Brain microvascular endothelial cell (primary cell): ENCODE data around the gene CCNT1.
A peak's percentile ranks its signal among the peaks of the same experiment; 100 is the strongest.
"Not testable (repeated sequence)": the region's sequence is repeated elsewhere in the genome, so short reads cannot be mapped to it uniquely, and the experiment has no call there.

ENCODE experiments used
- DNase-seq: peaks from one replicate; pipeline ENCODE4 v3.0.0-alpha.2; 2020
- H3K27ac ChIP-seq: fragments of 250-450 bp; sonication (Bioruptor Pico); 2 replicates; pipeline ENCODE4 v1.5.1; 2020; ENCODE audit warnings: mild to moderate bottlenecking, moderate library complexity
- H3K27me3 ChIP-seq: fragments of 250-450 bp; sonication (Bioruptor Pico); replicated peaks from 2 replicates; pipeline ENCODE4 v1.5.1; 2020; ENCODE audit warnings: mild to moderate bottlenecking
- H3K36me3 ChIP-seq: fragments of 250-450 bp; sonication (Bioruptor Pico); replicated peaks from 2 replicates; pipeline ENCODE4 v1.5.1; 2020; ENCODE audit warnings: mild to moderate bottlenecking
- H3K4me3 ChIP-seq: 2 replicates; pipeline ENCODE4 v1.5.1; 2011; ENCODE audit warnings: low read depth, mild to moderate bottlenecking, control low read depth, low read length, moderate library complexity
- in situ Hi-C: cut with HindIII; loops from 2 replicates; pipeline ENCODE4 v1.10.0; 2017; ENCODE audit warnings: low sequenced_read_pairs, low pct_ligation_motif_present
- TF ChIP-seq, protein P1 (sequence below): IDR thresholded peaks from 2 replicates; pipeline ENCODE4 v1.5.1; 2011; ENCODE audit warnings: low read depth, mild to moderate bottlenecking, moderate library complexity, low read length, control low read depth, inconsistent platforms; ENCODE audit errors: missing control alignments

Gene CCNT1

DNA sequence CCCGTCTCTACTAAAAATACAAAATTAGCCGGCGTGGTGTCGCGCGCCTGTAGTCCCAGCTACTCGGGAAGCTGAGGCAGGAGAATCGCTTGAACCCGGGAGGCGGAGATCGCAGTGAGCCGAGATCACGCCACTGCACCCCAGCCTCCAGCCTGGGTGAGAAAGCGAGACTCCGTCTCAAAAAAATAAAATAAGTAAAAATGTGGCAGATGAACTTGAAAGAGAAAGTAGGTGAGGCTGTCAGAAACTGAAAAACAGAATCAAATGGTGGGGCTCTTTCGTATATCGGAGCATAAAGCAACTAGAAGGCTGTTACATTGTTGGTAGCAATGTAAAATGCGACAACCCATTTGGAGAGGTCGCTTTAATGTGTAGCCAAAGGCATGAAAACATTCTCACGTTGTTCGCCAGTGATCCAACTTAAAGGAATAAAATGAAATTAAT lies 767 bp upstream of the CCNT1 start:
- Histone ChIP-seq H3K27ac (peak overlapping the region; percentile 72), H3K27me3 (no peaks in the 10 kb centered on the region), H3K36me3 (peaks cover 6% of the 10 kb centered on the region), H3K4me3 (peak overlapping the region; percentile 92)
- TF ChIP-seq, protein P1, sequence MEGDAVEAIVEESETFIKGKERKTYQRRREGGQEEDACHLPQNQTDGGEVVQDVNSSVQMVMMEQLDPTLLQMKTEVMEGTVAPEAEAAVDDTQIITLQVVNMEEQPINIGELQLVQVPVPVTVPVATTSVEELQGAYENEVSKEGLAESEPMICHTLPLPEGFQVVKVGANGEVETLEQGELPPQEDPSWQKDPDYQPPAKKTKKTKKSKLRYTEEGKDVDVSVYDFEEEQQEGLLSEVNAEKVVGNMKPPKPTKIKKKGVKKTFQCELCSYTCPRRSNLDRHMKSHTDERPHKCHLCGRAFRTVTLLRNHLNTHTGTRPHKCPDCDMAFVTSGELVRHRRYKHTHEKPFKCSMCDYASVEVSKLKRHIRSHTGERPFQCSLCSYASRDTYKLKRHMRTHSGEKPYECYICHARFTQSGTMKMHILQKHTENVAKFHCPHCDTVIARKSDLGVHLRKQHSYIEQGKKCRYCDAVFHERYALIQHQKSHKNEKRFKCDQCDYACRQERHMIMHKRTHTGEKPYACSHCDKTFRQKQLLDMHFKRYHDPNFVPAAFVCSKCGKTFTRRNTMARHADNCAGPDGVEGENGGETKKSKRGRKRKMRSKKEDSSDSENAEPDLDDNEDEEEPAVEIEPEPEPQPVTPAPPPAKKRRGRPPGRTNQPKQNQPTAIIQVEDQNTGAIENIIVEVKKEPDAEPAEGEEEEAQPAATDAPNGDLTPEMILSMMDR, result no peak
- DNase-seq, result no peak
- in situ Hi-C loops, result no loop called here

DNA sequence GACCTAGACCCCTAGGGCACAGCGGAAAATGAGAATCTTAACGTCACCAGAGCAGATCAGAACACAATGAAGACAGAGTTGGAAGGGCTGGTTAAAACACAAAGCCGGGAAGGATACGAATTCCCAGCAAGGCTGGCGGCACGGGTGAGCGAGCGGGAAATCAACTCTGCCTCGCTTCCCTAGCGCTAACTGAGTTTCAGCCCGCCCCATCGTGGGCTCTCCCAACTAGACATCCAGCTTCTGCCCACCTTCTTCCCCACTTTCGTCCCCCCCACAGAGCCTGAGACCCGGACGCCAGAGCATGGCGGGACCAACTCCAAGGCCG lies 377 bp downstream of the CCNT1 start:
- no peak for DNase-seq
- Histone ChIP-seq H3K4me3 (peak overlapping the region; percentile 92), H3K36me3 (peaks cover 15% of the 10 kb centered on the region), H3K27me3 (no peaks in the 10 kb centered on the region), H3K27ac (peak overlapping the region; percentile 72)
- TF ChIP-seq, protein P1, result no peak
- in situ Hi-C loops, result no loop called here

DNA sequence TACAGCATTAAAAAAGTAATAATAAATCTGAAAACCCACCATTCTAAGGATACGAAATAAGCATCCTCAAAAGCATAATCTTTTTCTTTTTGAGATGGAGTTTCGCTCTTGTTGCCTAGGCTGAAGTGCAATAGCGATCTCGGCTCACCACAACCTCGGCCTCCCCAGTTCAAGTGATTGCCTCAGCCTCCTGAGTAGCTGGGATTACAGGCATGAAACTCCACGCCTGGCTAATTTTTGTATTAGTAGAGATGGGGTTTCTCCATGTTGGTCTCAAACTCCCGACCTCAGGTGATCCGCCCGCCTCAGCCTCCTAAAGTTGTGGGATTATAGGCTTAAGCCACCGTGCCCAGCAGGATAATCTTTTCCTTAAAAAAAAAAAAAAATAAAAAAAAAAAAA lies 4.3 kb downstream of the CCNT1 start:
- no peak overlapping the region for H3K4me3 ChIP-seq
- no peaks in the 10 kb centered on the region for H3K27me3 ChIP-seq
- peaks cover 33% of the 10 kb centered on the region for H3K36me3 ChIP-seq
- TF ChIP-seq, protein P1, result no peak
- in situ Hi-C loops, result no loop called here
- no peak overlapping the region for H3K27ac ChIP-seq
- no peak for DNase-seq

DNA sequence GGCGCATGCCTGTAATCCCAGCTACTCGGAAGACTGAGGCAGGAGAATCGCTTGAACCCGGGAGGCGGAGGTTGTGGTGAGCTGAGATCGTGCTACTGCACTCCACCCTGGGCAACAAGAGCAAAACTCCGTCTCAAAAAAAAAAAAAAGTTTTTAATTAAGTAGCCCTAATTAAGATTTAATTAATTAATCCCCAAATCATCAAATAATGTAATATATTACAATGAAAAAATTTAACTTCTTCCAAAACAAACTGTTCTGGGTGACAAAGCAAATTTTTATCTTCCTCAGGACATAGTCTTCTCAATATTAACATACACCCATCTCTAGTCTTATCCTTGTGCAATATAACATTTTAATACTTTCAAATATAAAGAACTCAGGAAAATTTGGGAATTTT lies 17.7 kb downstream of the CCNT1 start:
- in situ Hi-C loops, DNase-seq: not testable (repeated sequence)
- H3K36me3 ChIP-seq, result peaks cover 46% of the 10 kb centered on the region

DNA sequence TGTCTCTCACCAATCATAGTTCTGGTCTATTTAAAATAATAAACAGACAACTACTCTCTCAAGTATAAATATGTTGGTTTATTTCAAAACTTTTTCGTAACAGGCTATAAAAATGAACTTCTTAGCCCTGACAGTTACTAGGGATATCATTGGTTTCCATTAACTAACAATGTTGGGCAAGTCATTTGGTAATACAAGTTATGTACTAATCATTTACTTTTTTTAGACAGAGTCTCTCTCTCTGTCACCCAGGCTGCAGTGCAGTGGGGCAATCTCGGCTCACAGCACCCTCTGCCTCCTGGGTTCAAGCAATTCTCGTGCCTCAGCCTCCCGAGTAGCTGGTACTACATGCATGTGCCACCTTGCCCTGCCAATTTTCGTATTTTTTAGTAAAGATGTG lies 19.9 kb downstream of the CCNT1 start:
- Histone ChIP-seq H3K36me3 (peaks cover 56% of the 10 kb centered on the region), H3K27ac (no peak overlapping the region), H3K27me3 (no peaks in the 10 kb centered on the region), H3K4me3 (no peak overlapping the region)
- in situ Hi-C loops, result no loop called here
- TF ChIP-seq, protein P1, result no peak
- DNase-seq, result no peak

More for the DNA sequence above, 17.7 kb downstream of the CCNT1 start:
- H3K27me3 ChIP-seq, H3K27ac ChIP-seq, H3K4me3 ChIP-seq: not testable (repeated sequence)

DNA sequence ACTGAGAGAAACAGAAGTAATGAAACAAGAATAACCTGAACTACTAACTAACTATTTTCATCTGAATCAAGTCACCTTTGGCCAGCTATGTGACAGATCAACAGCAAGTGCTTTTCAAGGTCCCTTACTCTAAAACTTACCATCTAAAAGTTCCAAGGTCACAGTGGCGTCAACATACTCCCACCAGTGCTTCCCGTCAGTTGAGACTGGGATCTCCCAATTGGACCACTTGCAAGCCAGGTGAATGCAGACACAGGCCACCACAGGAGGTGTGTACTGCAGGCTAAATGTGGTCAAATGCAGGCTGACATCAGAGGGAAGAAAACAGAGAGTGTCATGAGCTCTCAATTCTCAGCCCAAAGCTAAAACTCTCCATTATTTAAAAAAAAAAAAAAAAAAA lies 20.6 kb downstream of the CCNT1 start:
- DNase-seq, result no peak
- in situ Hi-C loops, result no loop called here
- Histone ChIP-seq H3K27ac (no peak overlapping the region), H3K4me3 (no peak overlapping the region), H3K27me3 (no peaks in the 10 kb centered on the region), H3K36me3 (peaks cover 56% of the 10 kb centered on the region)
- TF ChIP-seq, protein P1, result no peak
